D721Med (cell line): ENCODE data around the gene ZNF155.

Experiments
- DNase-seq: peaks from one replicate; pipeline ENCODE4 v3.0.0; 2011; ENCODE audit warnings: low spot score; ENCODE audit not compliant: insufficient read length
- FAIRE-seq: peaks from 2 replicates; lab custom pipeline; 2011; peaks lifted over from hg19 to GRCh38; lab: Jason Lieb, UNC
- TF ChIP-seq, protein P1 (sequence below): IDR thresholded peaks from 2 replicates; pipeline ENCODE4 v1.5.1; 2012; ENCODE audit warnings: mild to moderate bottlenecking, control low read depth; ENCODE audit not compliant: insufficient read depth; ENCODE audit errors: missing control alignments

ZNF155 gene

DNA sequence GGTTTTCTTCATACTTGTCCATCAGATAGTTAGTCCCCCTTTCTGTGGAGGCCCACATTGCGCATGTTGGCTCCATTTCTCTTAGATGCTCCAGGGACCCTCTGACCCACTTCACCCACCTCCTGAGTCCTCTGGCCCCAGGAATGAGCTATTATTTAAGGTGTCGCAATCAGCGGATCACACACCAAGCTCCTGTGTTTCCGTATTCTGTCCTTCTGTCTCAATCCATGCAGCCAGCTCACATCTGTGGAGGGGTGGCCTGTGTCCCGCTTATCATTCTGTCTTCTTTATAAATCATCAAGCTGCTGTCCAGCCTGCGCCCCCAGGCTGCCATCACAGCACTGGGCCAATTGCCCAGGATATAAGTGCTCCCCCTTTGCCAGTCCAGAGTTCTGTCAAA is 23.5 kb downstream of the ZNF155 start:
- FAIRE-seq (no peak), DNase-seq (no peak)
- TF ChIP-seq, protein P1, sequence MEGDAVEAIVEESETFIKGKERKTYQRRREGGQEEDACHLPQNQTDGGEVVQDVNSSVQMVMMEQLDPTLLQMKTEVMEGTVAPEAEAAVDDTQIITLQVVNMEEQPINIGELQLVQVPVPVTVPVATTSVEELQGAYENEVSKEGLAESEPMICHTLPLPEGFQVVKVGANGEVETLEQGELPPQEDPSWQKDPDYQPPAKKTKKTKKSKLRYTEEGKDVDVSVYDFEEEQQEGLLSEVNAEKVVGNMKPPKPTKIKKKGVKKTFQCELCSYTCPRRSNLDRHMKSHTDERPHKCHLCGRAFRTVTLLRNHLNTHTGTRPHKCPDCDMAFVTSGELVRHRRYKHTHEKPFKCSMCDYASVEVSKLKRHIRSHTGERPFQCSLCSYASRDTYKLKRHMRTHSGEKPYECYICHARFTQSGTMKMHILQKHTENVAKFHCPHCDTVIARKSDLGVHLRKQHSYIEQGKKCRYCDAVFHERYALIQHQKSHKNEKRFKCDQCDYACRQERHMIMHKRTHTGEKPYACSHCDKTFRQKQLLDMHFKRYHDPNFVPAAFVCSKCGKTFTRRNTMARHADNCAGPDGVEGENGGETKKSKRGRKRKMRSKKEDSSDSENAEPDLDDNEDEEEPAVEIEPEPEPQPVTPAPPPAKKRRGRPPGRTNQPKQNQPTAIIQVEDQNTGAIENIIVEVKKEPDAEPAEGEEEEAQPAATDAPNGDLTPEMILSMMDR: no peak

DNA sequence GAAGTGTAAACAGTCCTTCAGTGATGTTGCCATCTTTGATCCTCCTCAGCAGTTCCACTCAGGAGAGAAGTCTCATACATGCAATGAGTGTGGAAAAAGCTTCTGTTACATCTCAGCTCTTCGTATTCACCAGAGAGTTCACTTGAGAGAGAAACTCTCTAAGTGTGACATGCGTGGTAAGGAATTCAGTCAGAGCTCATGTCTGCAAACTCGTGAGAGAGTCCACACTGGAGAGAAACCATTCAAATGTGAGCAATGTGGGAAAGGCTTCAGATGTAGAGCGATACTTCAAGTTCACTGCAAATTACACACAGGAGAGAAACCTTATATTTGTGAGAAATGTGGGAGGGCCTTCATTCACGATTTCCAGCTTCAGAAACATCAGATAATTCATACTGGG is 26.5 kb downstream of the ZNF155 start:
- FAIRE-seq: no peak
- TF ChIP-seq, protein P1: no peak
- no peak for DNase-seq

DNA sequence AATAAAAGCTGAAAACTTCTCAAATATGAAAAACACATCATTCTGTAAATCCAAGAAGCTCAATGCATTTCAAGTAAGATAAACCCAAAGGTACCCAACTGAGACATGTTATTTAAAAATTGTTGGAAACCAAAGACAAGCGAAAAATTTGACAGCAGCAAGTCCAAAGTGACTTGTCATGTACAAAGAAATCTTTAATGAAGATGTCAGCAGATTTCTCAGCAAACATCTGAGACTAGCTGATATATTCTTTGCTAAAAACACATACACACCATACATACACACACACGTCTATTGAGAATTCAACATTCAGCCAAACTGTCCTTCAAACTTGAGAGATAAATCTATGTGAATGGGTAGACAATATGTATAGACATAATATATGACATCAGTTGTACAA is 35.5 kb downstream of the ZNF155 start:
- TF ChIP-seq, protein P1: no peak
- no peak for DNase-seq
- no peak for FAIRE-seq

DNA sequence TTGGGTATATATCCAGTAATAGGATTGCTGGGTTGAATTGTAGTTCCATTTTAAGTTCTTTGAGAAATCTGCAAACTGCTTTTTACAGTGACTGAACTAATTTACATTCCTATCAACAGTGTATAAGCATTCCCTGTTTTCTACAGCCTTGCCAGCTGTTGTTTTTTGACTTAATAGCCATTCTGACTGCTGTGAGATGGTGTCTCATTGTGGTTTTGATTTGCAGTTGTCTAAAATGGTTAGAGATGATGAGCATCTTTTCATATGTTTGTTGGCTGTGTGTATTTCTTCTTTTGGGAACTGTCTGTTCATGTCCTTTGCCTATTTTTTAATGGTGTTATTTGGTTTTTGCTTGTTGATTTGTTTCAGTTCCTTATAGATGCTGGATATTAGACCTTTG is 37.2 kb downstream of the ZNF155 start:
- TF ChIP-seq, protein P1: no peak
- DNase-seq (no peak), FAIRE-seq (no peak)

DNA sequence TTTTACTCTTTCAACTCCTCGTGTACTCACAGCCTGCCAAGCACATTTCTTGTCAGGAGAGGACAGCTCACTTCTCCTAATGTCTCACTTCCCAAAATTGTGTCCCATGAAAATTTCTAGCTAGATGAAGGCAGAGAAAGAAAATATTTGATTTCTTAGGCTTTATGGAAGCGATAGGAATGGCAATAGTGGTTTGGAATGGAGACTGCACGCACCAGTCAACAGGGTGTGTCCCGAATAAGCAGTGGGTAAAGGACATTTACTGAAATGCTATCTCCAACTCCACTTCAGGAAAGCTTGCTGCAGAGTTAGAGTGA is 40.9 kb downstream of the ZNF155 start:
- FAIRE-seq (no peak), DNase-seq (no peak)
- TF ChIP-seq, protein P1: no peak

DNA sequence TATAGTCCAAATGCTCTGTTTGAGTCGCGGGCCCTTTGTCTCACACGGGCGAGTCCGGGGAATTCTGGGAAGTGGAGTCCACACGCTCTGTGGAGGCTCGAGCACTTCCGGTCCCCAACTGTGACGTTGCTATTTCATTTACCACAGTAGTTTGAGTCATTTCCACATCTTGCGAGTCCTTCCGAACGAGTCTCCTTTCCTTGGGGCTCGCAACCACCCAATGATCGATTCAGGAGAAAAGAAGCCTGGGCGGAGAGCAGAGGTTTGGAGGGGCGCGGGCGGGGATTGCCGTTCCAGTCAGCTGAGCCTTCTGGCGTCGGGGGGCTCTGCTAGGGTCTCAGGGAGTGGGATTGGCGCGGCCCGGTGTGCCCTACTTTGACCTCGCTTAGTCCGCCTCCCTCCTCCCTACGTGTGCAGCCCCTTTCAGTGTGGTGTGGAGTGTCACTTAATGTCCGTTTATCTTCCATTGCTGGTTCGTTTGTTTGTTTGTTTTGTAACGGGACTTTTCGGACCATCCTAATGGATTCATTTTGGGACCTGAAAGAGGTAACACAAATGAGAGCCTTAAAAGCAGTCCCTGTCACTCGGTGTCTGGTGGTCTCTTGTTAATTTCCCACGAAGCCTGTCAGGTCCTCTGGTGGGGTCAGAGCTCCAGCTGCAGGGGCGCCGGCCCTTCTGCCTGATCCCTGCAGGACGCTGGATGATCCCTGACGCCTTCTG is 41.4 kb downstream of the ZNF155 start, which contains the start of gene ZNF222:
Gene ZNF222 (plus strand): TSS at position 163 of the 720 bp plus-strand sequence. CDS start 58 bp downstream, at position 221.
- TF ChIP-seq, protein P1: no peak
- no peak for FAIRE-seq
- peak; percentile 28 for DNase-seq

DNA sequence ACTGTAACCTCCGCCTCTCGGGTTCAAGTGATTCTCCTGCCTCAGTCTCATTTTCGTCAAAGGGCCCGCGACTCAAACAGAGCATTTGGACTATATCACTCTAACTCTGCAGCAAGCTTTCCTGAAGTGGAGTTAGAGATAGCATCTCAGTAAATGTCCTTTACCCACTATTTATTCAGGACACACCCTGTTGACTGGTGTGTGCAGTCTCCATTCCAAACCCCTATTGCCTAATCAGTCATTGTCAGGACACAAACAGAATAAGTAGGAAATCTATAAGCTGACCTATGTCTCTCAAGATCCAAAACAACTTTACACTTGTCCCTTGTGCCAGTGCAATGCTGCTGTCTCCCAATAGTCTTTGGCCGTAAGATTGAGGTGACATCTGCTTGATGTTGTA is 42.6 kb downstream of the ZNF155 start:
- DNase-seq (no peak), FAIRE-seq (no peak)
- TF ChIP-seq, protein P1: no peak
